SH-SY5Y (cell line): ENCODE data around the gene ACOT8.

Source experiments
- GATA2 ChIP-seq: IDR thresholded peaks from 2 replicates; pipeline ENCODE4 v1.6.1; 2011; ENCODE audit warnings: mild to moderate bottlenecking, low read depth, low read length
- GATA3 ChIP-seq: IDR thresholded peaks from 2 replicates; pipeline ENCODE4 v1.6.1; 2011; ENCODE audit warnings: low read depth, mild to moderate bottlenecking, low read length, moderate library complexity

The ACOT8 gene

GRCh38 chr20:45892049-45892825 is 35.0 kb upstream of the ACOT8 start:
- TF ChIP-seq GATA3 (no peak), GATA2 (no peak)

- TF ChIP-seq GATA2 (no peak), GATA3 (no peak)
These were observed 34.1 kb upstream of the ACOT8 start, which contains the start of the genes CTSA and NEURL2 for GRCh38 chr20:45890985-45891983. TSS of gene CTSA (plus strand) at chr20:45891335. CDS start at chr20:45891569, 234 bp downstream. TSS of gene NEURL2 (minus strand) at chr20:45891208. CDS start at chr20:45890991, 217 bp downstream.

GRCh38 chr20:45890077-45890984 is 33.1 kb upstream of the ACOT8 start:
- TF ChIP-seq GATA2 (no peak), GATA3 (no peak)

GRCh38 chr20:45888681-45889080 is 31.5 kb upstream of the ACOT8 start:
- TF ChIP-seq GATA3 (no peak), GATA2 (no peak)

- no peak for TF ChIP-seq GATA2
- TF ChIP-seq GATA3: no peak
These were observed 30.1 kb upstream of the ACOT8 start, which contains the start of gene SPATA25 for GRCh38 chr20:45887346-45887715. TSS of gene SPATA25 (minus strand) at chr20:45887622. CDS start at chr20:45887590, 32 bp downstream.

- TF ChIP-seq GATA2 (no peak), GATA3 (no peak)
These were observed 29.6 kb upstream of the ACOT8 start for GRCh38 chr20:45886590-45887345.

GRCh38 chr20:45883100-45883469 is 25.9 kb upstream of the ACOT8 start:
- no peak for TF ChIP-seq GATA2
- TF ChIP-seq GATA3: no peak

- TF ChIP-seq GATA3 (no peak), GATA2 (no peak)
These were observed 25.4 kb upstream of the ACOT8 start for GRCh38 chr20:45882469-45883099.

- TF ChIP-seq GATA2: no peak
- TF ChIP-seq GATA3: no peak
These were observed 24.0 kb upstream of the ACOT8 start, which contains the start of gene ZSWIM1 for GRCh38 chr20:45880988-45881788. TSS of gene ZSWIM1 (plus strand) at chr20:45881227. CDS start at chr20:45882593, 1,366 bp downstream.

- TF ChIP-seq GATA3 (no peak), GATA2 (no peak)
These were observed 21.0 kb upstream of the ACOT8 start for GRCh38 chr20:45878076-45878761.

GRCh38 chr20:45874576-45874975 is 17.4 kb upstream of the ACOT8 start:
- TF ChIP-seq GATA3 (no peak), GATA2 (no peak)
